B cell (primary cell): Measurements from ENCODE around the gene ATN1. TPM values are rescaled to one million over a fixed set of nuclear protein-coding genes. Genes with fewer than 3 reads are reported as not detected.

Source experiments
- ATAC-seq: fragments of 200-7000 bp; cut with Tn5 transposase; one replicate; pipeline ENCODE4 v1.10.0; 2021; ENCODE audit warnings: low read depth, mild to moderate bottlenecking, moderate number of reproducible peaks, moderate library complexity
- CTCF ChIA-PET: fragments of 350-600 bp; sonication (Branson Sonifier 250); formaldehyde crosslinking; loops from one replicate; lab custom pipeline; 2021; ENCODE audit warnings: antibody characterized with exemption, inconsistent platforms; lab: Charles Lee
- POLR2A ChIA-PET: fragments of 350-600 bp; sonication (Branson Sonifier 250); formaldehyde crosslinking; loops from one replicate; lab custom pipeline; 2021; ENCODE audit warnings: antibody characterized with exemption; lab: Charles Lee
- DNase-seq: peaks from one replicate; pipeline ENCODE4 v3.0.0; 2013
- H2AFZ ChIP-seq: 2 replicates; pipeline ENCODE4 v1.6.1; 2012; ENCODE audit warnings: mild to moderate bottlenecking, low read depth, low read length; ENCODE audit not compliant: insufficient read depth, poor library complexity, severe bottlenecking
- H3K27ac ChIP-seq, 2 donors: 1 replicate in 1 of 2; 2 replicates in 1 of 2; pipeline ENCODE4 v1.5.1; 2012 to 2013; ENCODE audit warnings: low read length in 2 of 2, mild to moderate bottlenecking in 2 of 2, moderate library complexity in 1 of 2
- H3K27me3 ChIP-seq, 4 experiments: fragments of 200-600 bp in 1 of 4; sonication (generic) in 1 of 4; replicated peaks in 1 of 4; 1 replicate in 2 of 4; 2 replicates in 2 of 4; pipeline versions ENCODE4 v1.6.1 to v1.7.0; 2013 to 2016; ENCODE audit warnings: low read length in 3 of 4, mild to moderate bottlenecking in 2 of 4, mixed read lengths in 1 of 4, moderate library complexity in 1 of 4; ENCODE audit not compliant: insufficient read depth in 4 of 4, control insufficient read depth in 3 of 4; ENCODE audit errors: control extremely low read depth in 1 of 4
- H3K36me3 ChIP-seq, 2 experiments: replicated peaks in 1 of 2; 1 replicate in 1 of 2; 2 replicates in 1 of 2; pipeline versions ENCODE4 v1.6.1 to v1.7.1; 2013; ENCODE audit warnings: low read length in 1 of 2; ENCODE audit not compliant: insufficient read depth in 2 of 2, control insufficient read depth in 1 of 2; ENCODE audit errors: control extremely low read depth in 1 of 2, extremely low read depth in 1 of 2
- H3K4me1 ChIP-seq, 2 donors: fragments of 200-600 bp in 1 of 2; sonication (generic) in 1 of 2; 1 replicate in 1 of 2; 2 replicates in 1 of 2; pipeline versions ENCODE4 v1.5.1 to v1.6.1; 2013 to 2017; ENCODE audit warnings: low read length in 2 of 2; ENCODE audit not compliant: control insufficient read depth in 2 of 2, insufficient read depth in 2 of 2
- H3K4me2 ChIP-seq: replicated peaks from 2 replicates; pipeline ENCODE3; 2012; ENCODE audit warnings: mild to moderate bottlenecking, low read depth, low read length; ENCODE audit not compliant: poor library complexity, severe bottlenecking
- H3K4me3 ChIP-seq, 5 experiments: fragments of 200-600 bp in 1 of 5; sonication (generic) in 1 of 5; 1 replicate in 3 of 5; 2 replicates in 2 of 5; pipeline versions ENCODE4 v1.5.1 to v1.7.0; 2011 to 2016; ENCODE audit warnings: low read length in 4 of 5, mild to moderate bottlenecking in 4 of 5, low read depth in 2 of 5, control low read depth in 1 of 5, moderate library complexity in 1 of 5; ENCODE audit not compliant: insufficient read depth in 1 of 5; ENCODE audit errors: control extremely low read depth in 1 of 5, extremely low read depth in 1 of 5
- H3K79me2 ChIP-seq: fragments of 200-600 bp; sonication (generic); one replicate; pipeline ENCODE4 v1.6.0; 2016; ENCODE audit warnings: low read length; ENCODE audit not compliant: control insufficient read depth, insufficient read depth
- H3K9ac ChIP-seq: fragments of 200-600 bp; sonication (generic); 2 replicates; pipeline ENCODE4 v1.6.1; 2017; ENCODE audit warnings: mild to moderate bottlenecking, low read length, moderate library complexity
- H3K9me3 ChIP-seq, 3 donors: one replicate each; pipeline versions ENCODE4 v1.6.1 to v1.7.1; 2013; ENCODE audit warnings: low read length in 2 of 3; ENCODE audit not compliant: control insufficient read depth in 2 of 3, insufficient read depth in 1 of 3; ENCODE audit errors: control extremely low read depth in 1 of 3
- H4K20me1 ChIP-seq: 2 replicates; pipeline ENCODE4 v1.6.0; 2012; ENCODE audit warnings: mild to moderate bottlenecking, low read length; ENCODE audit not compliant: insufficient read depth, control insufficient read depth, poor library complexity, severe bottlenecking
- H3K27ac Mint-ChIP-seq: one replicate; pipeline ENCODE4 v1.8.0; 2021; ENCODE audit warnings: mixed read lengths
- H3K27me3 Mint-ChIP-seq: one replicate; pipeline ENCODE4 v1.8.0; 2021; ENCODE audit warnings: mixed read lengths
- H3K4me1 Mint-ChIP-seq: one replicate; pipeline ENCODE4 v1.8.0; 2021; ENCODE audit warnings: mixed read lengths
- H3K4me3 Mint-ChIP-seq: one replicate; pipeline ENCODE4 v1.8.0; 2021; ENCODE audit warnings: mixed read lengths
- H3K9me3 Mint-ChIP-seq: one replicate; pipeline ENCODE4 v1.8.0; 2022; ENCODE audit warnings: mixed read lengths; ENCODE audit not compliant: insufficient read depth
- EZH2 ChIP-seq: IDR thresholded peaks from 2 replicates; pipeline ENCODE4 v1.6.1; 2012; ENCODE audit warnings: borderline replicate concordance, low read depth, mild to moderate bottlenecking, moderate library complexity, low read length; ENCODE audit not compliant: insufficient read depth, poor library complexity, severe bottlenecking
- WGBS: methylation state at CpG from one replicate; pipeline ENCODE4 v1.1.5; 2013; ENCODE audit warnings: missing lambda C conversion rate; ENCODE audit not compliant: insufficient coverage; 5-methylcytosine and 5-hydroxymethylcytosine counted together
- intact Hi-C: fragments of 100-400 bp; cut with micrococcal nuclease; formaldehyde crosslinking; loops from one replicate; pipeline ENCODE4 v1.10.0; 2022
- polyA plus RNA-seq: library from polyadenylated mRNA; depleted of rRNA; stranded (reverse); fragments of >200 nt; gene quantifications from 2 replicates; pipeline ENCODE4 v1.2.3, GENCODE V29; 2012
- total RNA-seq, 2 donors: library from RNA; stranded (reverse); fragments of 120-200 nt in 1 of 2; gene quantifications; 1 replicate in 1 of 2; 2 replicates in 1 of 2; pipeline versions ENCODE4 v1.2.3 to v1.2.4, GENCODE V29; 2013 to 2022
- TF ChIP-seq, protein P1 (sequence below): fragments of 200-600 bp; IDR thresholded peaks from one replicate; pipeline ENCODE4 v1.8.0; 2022; ENCODE audit warnings: antibody characterized with exemption, mild to moderate bottlenecking

Gene ATN1
- total and polyA plus RNA-seq, 2 donors (not counting 1 experiment from before 2014, with no cell fraction given) = 21.0 to 50.8 TPM

DNA sequence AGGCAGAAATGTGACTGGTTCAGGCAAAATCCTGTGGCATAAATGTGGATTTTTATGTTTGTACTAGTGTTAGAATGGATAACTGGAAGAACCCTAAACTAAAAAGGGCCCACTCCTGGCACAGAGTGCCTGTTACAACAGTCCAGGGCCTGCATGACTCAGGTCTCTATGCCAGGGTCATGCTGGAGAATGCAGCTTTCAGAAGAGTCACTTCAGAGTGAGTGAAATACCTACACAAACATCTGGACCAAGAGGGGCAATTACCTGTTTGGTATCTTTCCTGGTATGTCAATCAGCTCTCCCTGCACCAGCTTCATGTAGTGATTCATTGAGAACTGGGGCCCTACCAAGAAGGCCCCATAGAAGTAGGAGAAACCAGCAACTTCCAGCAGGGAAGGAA, 53.0 kb downstream of the ATN1 start:
- TF ChIP-seq, protein P1, sequence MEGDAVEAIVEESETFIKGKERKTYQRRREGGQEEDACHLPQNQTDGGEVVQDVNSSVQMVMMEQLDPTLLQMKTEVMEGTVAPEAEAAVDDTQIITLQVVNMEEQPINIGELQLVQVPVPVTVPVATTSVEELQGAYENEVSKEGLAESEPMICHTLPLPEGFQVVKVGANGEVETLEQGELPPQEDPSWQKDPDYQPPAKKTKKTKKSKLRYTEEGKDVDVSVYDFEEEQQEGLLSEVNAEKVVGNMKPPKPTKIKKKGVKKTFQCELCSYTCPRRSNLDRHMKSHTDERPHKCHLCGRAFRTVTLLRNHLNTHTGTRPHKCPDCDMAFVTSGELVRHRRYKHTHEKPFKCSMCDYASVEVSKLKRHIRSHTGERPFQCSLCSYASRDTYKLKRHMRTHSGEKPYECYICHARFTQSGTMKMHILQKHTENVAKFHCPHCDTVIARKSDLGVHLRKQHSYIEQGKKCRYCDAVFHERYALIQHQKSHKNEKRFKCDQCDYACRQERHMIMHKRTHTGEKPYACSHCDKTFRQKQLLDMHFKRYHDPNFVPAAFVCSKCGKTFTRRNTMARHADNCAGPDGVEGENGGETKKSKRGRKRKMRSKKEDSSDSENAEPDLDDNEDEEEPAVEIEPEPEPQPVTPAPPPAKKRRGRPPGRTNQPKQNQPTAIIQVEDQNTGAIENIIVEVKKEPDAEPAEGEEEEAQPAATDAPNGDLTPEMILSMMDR = no peak
- no peak for TF ChIP-seq EZH2
- Histone ChIP-seq H3K27ac (no peak overlapping the region), H3K4me2 (no peak overlapping the region), H3K4me1 (no peaks in the 10 kb centered on the region), H2AFZ (no peak overlapping the region), H3K9ac (no peak overlapping the region), H3K27me3 (no peaks in the 10 kb centered on the region), H3K79me2 (peaks cover 5% of the 10 kb centered on the region), H4K20me1 (peaks cover 5% of the 10 kb centered on the region), H3K9me3 (no peaks in the 10 kb centered on the region), H3K36me3 (peaks cover under 1 to 66% of the 10 kb centered on the region in 2 experiments), H3K4me3 (no peak overlapping the region)
- DNase-seq = no peak
- intact Hi-C loops = no loop called here
- no peak overlapping the region for H3K4me3 Mint-ChIP-seq
- ChIA-PET CTCF (no interaction called here), POLR2A (no interaction called here)
- no peaks in the 10 kb centered on the region for H3K4me1 Mint-ChIP-seq
- no peak for ATAC-seq
- no peak overlapping the region for H3K27ac Mint-ChIP-seq
- no peaks in the 10 kb centered on the region for H3K9me3 Mint-ChIP-seq
- H3K27me3 Mint-ChIP-seq = no peaks in the 10 kb centered on the region

DNA sequence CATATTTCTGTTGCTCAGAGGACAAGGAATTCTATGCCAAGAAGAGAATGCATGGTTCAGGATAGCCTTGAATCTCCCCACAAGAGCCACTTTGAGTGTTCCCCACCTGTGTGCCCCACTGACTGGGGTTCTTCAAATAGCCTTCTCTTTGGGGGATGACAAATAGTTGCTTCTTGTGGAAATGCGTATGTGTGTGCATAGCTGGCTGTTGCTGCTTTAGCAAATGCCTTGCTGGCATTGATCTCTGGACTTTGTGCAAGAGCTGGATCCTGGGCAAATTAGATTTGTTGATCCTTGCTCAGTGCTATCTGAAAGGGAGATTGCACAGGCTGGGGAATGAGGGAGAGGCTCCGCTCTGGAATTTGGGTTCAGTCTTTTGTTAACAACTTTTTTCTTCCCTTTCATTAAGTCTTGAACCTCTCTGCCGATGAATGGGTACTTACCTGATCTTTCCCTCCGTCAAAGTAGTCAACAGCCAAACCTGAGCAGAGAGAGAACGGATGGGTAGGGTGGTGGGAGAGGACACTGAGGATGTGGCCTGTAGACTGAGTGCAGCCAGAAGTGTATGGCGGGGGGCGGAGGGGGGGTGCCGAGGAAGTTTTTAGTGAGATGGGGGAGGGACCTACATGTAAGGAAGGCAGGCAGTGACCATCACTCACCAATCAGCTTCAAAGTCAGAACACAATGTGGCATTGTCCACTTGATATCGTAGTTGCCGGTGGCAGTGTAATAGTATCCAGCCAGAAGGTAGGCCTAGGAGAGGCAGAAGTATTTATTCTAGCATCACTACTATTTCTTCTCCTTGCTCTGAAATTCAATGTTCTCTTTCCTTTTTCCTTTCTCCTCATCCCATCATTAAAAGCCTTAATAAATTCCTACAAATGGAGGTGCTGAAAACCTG, 53.6 kb downstream of the ATN1 start:
- Histone ChIP-seq H3K27me3 (no peaks in the 10 kb centered on the region), H3K4me2 (no peak overlapping the region), H3K9ac (no peak overlapping the region), H3K4me3 (no peak overlapping the region), H3K9me3 (no peaks in the 10 kb centered on the region), H4K20me1 (peaks cover 3% of the 10 kb centered on the region), H3K4me1 (no peaks in the 10 kb centered on the region), H3K36me3 (peaks cover 0 to 66% of the 10 kb centered on the region in 2 experiments), H2AFZ (no peak overlapping the region), H3K79me2 (peaks cover 5% of the 10 kb centered on the region), H3K27ac (no peak overlapping the region)
- WGBS = 96% methylated on average over 4 of the region's 10 CpGs
- intact Hi-C loops = no loop called here
- CTCF ChIA-PET = interaction anchor here (1.0 kb wide), 1 partner anchor 18 kb away, joined by 3 read pairs; no protein-coding TSS in a partner anchor
- no peak for ATAC-seq
- no peaks in the 10 kb centered on the region for H3K4me1 Mint-ChIP-seq
- H3K9me3 Mint-ChIP-seq = no peaks in the 10 kb centered on the region
- POLR2A ChIA-PET = no interaction called here
- no peak for TF ChIP-seq EZH2
- TF ChIP-seq, protein P1 = no peak
- DNase-seq = no peak
- H3K27ac Mint-ChIP-seq = no peak overlapping the region
- H3K27me3 Mint-ChIP-seq = no peaks in the 10 kb centered on the region
- H3K4me3 Mint-ChIP-seq = no peak overlapping the region
